ENCODE results near the gene KASH5. TPM values are rescaled to one million over a fixed set of nuclear protein-coding genes. Genes with fewer than 3 reads are reported as not detected.

KASH5 gene
- total and polyA plus RNA-seq, 2 donors, result 0.09 TPM

DNA sequence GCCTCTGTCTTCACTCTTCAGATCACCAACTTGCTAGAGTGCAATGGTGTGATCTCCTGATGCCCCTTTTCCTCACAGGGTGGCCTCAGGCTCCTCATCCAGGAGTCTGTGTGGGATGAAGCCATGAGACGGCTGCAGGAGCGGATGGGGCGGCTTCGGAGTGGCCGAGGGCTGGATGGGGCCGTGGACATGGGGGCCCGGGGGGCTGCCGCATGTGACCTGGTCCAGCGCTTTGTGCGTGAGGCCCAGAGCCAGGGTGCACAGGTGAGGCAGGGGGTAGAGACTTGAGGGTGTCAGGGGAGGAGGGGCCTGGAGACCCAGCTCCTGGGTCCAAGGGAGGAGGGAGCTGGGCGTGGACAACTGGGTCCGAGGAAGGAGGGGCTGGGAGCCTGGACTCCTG, 74.4 kb downstream of the KASH5 start:
- H3K36me3 ChIP-seq (ENCODE audit: control insufficient read depth in 2 of 2, insufficient read depth in 2 of 2, low read length in 1 of 2), result peaks cover 36 to 62% of the 10 kb centered on the region in 2 donors
- no peak overlapping the region for H3K4me3 ChIP-seq (ENCODE audit: low read length in 2 of 2)

GRCh38 chr19:49463960-49464740, 76.1 kb downstream of the KASH5 start:
- Histone ChIP-seq H3K4me3 (ENCODE audit: low read length in 2 of 2) (no peak overlapping the region), H3K4me1 (ENCODE audit: control insufficient read depth in 2 of 2, insufficient read depth in 2 of 2, low read length in 2 of 2) (peaks cover 0 to 12% of the 10 kb centered on the region in 2 donors), H3K27ac (ENCODE audit: low read depth in 1 of 2, low read length in 1 of 2) (no peak overlapping the region), H3K27me3 (ENCODE audit: control insufficient read depth in 2 of 2, insufficient read depth in 1 of 2, low read length in 1 of 2) (no peaks in the 10 kb centered on the region), H3K9me3 (ENCODE audit: control insufficient read depth in 2 of 2, insufficient read depth in 1 of 2, low read length in 1 of 2) (no peaks in the 10 kb centered on the region), H3K36me3 (ENCODE audit: control insufficient read depth in 2 of 2, insufficient read depth in 2 of 2, low read length in 1 of 2) (peaks cover 31 to 62% of the 10 kb centered on the region in 2 donors)
- no peak for DNase-seq (ENCODE audit: low read depth in 6 of 9, low spot score in 9 of 9)
- 98% methylated on average over 39 of the region's 39 CpGs for WGBS

More for the DNA sequence above, 74.4 kb downstream of the KASH5 start:
- 90% methylated on average over 12 of the region's 12 CpGs for WGBS
- no peak overlapping the region for H3K27ac ChIP-seq (ENCODE audit: low read depth in 1 of 2, low read length in 1 of 2)
- DNase-seq (ENCODE audit: low read depth in 6 of 9, low spot score in 9 of 9), result no peak
- peaks cover 0 to 3% of the 10 kb centered on the region in 2 donors for H3K4me1 ChIP-seq (ENCODE audit: control insufficient read depth in 2 of 2, insufficient read depth in 2 of 2, low read length in 2 of 2)
- H3K9me3 ChIP-seq (ENCODE audit: control insufficient read depth in 2 of 2, insufficient read depth in 1 of 2, low read length in 1 of 2), result no peaks in the 10 kb centered on the region
- H3K27me3 ChIP-seq (ENCODE audit: control insufficient read depth in 2 of 2, insufficient read depth in 1 of 2, low read length in 1 of 2), result no peaks in the 10 kb centered on the region

DNA sequence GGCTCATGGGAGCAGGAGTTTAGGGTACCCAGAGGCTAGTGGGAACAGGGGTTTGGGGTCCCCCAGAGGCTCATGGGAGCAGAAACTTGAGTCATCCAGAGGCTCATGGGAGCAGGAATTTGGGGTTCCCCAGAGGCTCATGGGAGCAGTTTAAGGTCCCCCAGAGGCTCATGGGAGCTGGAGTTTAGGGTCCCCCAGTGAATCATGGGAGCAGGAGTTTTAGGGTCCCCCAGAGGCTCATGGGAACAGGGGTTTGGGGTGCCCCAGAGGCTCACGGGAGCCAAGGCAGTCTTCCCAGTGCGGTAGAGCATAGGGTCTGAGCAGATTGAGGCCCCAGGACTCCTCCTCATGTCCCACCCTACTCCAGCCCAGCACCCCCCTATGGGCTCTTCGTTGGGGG, 77.3 kb downstream of the KASH5 start:
- Histone ChIP-seq H3K9me3 (ENCODE audit: control insufficient read depth in 2 of 2, insufficient read depth in 1 of 2, low read length in 1 of 2) (no peaks in the 10 kb centered on the region), H3K27me3 (ENCODE audit: control insufficient read depth in 2 of 2, insufficient read depth in 1 of 2, low read length in 1 of 2) (no peaks in the 10 kb centered on the region), H3K4me1 (ENCODE audit: control insufficient read depth in 2 of 2, insufficient read depth in 2 of 2, low read length in 2 of 2) (peaks cover 8 to 23% of the 10 kb centered on the region in 2 donors), H3K27ac (ENCODE audit: low read depth in 1 of 2, low read length in 1 of 2) (no peak overlapping the region), H3K36me3 (ENCODE audit: control insufficient read depth in 2 of 2, insufficient read depth in 2 of 2, low read length in 1 of 2) (peaks cover 31 to 56% of the 10 kb centered on the region in 2 donors), H3K4me3 (ENCODE audit: low read length in 2 of 2) (no peak overlapping the region)
- WGBS, result over 99% methylated on average over 3 of the region's 3 CpGs
- DNase-seq (ENCODE audit: low read depth in 6 of 9, low spot score in 9 of 9), result no peak

Other genes with a start within 250 kb of the KASH5 start
- 1.3 TPM for gene HRC, start 232.9 kb upstream of the KASH5 start, total RNA-seq
- gene HRC, start 232.9 kb upstream of the KASH5 start, polyA plus RNA-seq, result 1.1 TPM
- 3.7 TPM for gene TRPM4, start 230.5 kb upstream of the KASH5 start, total RNA-seq
- gene TRPM4, start 230.5 kb upstream of the KASH5 start, polyA plus RNA-seq, result 7.6 TPM
- 0.76 TPM for gene SLC6A16, start 63.1 kb upstream of the KASH5 start, total RNA-seq
- gene SLC6A16, start 63.1 kb upstream of the KASH5 start, polyA plus RNA-seq, result 2.5 TPM
- gene CD37, start 52.8 kb upstream of the KASH5 start, total RNA-seq, result 31.6 TPM
- gene CD37, start 52.8 kb upstream of the KASH5 start, polyA plus RNA-seq, result 78.4 TPM
- 4.1 TPM for gene TEAD2, start 25.8 kb upstream of the KASH5 start, total RNA-seq
- gene TEAD2, start 25.8 kb upstream of the KASH5 start, polyA plus RNA-seq, result 6.6 TPM
- 0.14 TPM for gene DKKL1, start 24.4 kb upstream of the KASH5 start, total RNA-seq
- gene DKKL1, start 24.4 kb upstream of the KASH5 start, polyA plus RNA-seq, result 0.21 TPM
- gene PTH2, start 35.2 kb downstream of the KASH5 start, total RNA-seq, result not detected
- gene PTH2, start 35.2 kb downstream of the KASH5 start, polyA plus RNA-seq, result not detected
- not detected for gene GFY, start 37.1 kb downstream of the KASH5 start, total RNA-seq
- gene GFY, start 37.1 kb downstream of the KASH5 start, polyA plus RNA-seq, result 0.05 TPM
- under 0.01 TPM for gene SLC17A7, start 53.3 kb downstream of the KASH5 start, total RNA-seq
- 0.57 TPM for gene SLC17A7, start 53.3 kb downstream of the KASH5 start, polyA plus RNA-seq
- 99.1 TPM for gene PIH1D1, start 63.6 kb downstream of the KASH5 start, total RNA-seq
- gene PIH1D1, start 63.6 kb downstream of the KASH5 start, polyA plus RNA-seq, result 130 TPM
- gene ALDH16A1, start 65.0 kb downstream of the KASH5 start, total RNA-seq, result 28.5 TPM
- 51.6 TPM for gene ALDH16A1, start 65.0 kb downstream of the KASH5 start, polyA plus RNA-seq
- gene FLT3LG, start 86.0 kb downstream of the KASH5 start, total RNA-seq, result 22.3 TPM
- 32.1 TPM for gene FLT3LG, start 86.0 kb downstream of the KASH5 start, polyA plus RNA-seq
- gene RPL13A, start 99.4 kb downstream of the KASH5 start, total RNA-seq, result 3,666 TPM
- 4,231 TPM for gene RPL13A, start 99.4 kb downstream of the KASH5 start, polyA plus RNA-seq
- gene RPS11, start 108.2 kb downstream of the KASH5 start, total RNA-seq, result 3,463 TPM
- gene RPS11, start 108.2 kb downstream of the KASH5 start, polyA plus RNA-seq, result 4,965 TPM
- 120 TPM for gene FCGRT, start 124.4 kb downstream of the KASH5 start, total RNA-seq
- gene FCGRT, start 124.4 kb downstream of the KASH5 start, polyA plus RNA-seq, result 166 TPM
- gene RCN3, start 139.8 kb downstream of the KASH5 start, total RNA-seq, result 8.8 TPM
- gene RCN3, start 139.8 kb downstream of the KASH5 start, polyA plus RNA-seq, result 32.7 TPM
- 137 TPM for gene NOSIP, start 192.3 kb downstream of the KASH5 start, total RNA-seq
- gene NOSIP, start 192.3 kb downstream of the KASH5 start, polyA plus RNA-seq, result 156 TPM
- 2.2 TPM for gene PRRG2, start 193.1 kb downstream of the KASH5 start, total RNA-seq
- gene PRRG2, start 193.1 kb downstream of the KASH5 start, polyA plus RNA-seq, result 5.5 TPM
- 2.3 TPM for gene PRR12, start 202.9 kb downstream of the KASH5 start, total RNA-seq
- 10.2 TPM for gene PRR12, start 202.9 kb downstream of the KASH5 start, polyA plus RNA-seq